ENCODE results near the gene TRIM22.
"Not testable (repeated sequence)": the region's sequence is repeated elsewhere in the genome, so short reads cannot be mapped to it uniquely, and the experiment has no call there.

The TRIM22 gene, protein sequence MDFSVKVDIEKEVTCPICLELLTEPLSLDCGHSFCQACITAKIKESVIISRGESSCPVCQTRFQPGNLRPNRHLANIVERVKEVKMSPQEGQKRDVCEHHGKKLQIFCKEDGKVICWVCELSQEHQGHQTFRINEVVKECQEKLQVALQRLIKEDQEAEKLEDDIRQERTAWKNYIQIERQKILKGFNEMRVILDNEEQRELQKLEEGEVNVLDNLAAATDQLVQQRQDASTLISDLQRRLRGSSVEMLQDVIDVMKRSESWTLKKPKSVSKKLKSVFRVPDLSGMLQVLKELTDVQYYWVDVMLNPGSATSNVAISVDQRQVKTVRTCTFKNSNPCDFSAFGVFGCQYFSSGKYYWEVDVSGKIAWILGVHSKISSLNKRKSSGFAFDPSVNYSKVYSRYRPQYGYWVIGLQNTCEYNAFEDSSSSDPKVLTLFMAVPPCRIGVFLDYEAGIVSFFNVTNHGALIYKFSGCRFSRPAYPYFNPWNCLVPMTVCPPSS

DNA sequence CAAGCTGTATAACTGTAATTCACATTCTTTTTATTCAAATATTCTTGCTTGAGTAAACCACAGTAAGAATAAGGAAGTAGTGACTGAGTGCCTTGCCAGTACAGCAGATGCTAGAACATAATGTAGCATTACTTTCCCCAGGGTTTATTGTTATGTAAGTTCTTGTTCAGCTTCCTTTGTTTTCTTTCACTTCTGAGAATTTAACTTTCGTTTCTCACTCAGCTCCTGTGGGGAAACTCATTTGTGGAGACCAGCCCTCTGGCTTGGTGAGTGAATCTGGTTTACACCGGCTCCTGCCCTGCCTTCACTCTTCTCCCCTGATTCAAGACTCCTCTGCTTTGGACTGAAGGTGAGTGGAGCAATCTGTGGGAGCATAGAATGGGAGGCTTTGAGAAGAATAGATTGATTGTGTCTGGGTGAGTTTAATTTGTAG lies at the start of gene TRIM22:
TRIM22 (plus strand) TSS at position 240 of the 433 bp plus-strand sequence. CDS start 6,443 bp downstream, outside the sequence.
- DNase-seq: no peak

DNA sequence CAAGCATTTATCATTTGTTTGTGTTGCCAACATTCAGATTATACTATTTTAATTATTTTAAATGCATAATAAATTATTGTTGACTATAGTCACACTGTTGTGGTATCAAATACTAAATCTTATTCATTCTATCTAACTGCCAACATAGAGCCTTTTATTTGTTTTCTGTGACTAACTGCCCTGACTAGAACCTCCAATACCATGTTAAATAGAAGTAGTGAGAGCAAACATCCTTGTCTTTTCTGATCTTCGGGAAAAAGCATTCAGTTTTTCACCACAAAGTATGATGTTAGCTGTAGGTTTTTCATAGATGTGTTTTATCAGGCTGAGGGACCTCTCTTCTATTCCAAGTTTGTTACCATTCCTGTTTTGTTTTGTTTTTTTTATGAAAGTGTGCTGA lies 49.6 kb upstream of the TRIM22 start:
- DNase-seq: no peak

DNA sequence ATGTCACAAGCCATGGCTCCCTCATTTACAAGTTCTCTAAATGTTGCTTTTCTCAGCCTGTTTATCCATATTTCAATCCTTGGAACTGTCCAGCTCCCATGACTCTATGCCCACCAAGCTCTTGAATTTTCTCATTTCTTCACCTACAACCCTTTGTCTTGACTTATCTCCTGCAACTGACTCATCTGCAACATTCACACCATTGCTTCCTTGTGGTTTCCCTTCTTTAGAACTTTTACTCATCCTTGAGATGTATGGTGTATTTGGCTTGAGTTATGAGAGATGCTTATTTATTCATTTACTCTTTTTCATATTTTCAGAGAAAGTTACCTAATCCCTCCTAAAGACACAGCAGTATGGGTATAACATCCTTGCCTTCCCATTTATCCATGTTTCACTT lies 46.0 kb upstream of the TRIM22 start:
- DNase-seq: no peak

DNA sequence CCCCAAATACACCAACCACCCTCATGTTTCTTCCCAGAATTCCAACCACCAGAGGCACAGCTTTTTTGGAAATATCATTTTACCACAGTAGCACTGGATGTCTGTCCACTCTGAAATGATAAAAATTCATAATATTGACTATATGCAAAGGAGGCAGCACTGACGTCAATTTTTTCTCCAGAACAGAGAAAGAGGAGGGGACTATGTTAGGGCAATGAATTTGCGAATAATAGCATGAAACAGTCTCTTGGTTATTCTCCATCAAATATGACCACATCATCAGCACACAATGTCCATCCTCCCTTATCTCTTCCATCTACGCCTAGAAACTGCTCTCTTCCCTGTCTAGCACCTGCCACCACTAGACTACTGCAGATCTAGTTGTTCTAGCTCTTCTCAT lies 43.5 kb upstream of the TRIM22 start:
- no peak for DNase-seq

DNA sequence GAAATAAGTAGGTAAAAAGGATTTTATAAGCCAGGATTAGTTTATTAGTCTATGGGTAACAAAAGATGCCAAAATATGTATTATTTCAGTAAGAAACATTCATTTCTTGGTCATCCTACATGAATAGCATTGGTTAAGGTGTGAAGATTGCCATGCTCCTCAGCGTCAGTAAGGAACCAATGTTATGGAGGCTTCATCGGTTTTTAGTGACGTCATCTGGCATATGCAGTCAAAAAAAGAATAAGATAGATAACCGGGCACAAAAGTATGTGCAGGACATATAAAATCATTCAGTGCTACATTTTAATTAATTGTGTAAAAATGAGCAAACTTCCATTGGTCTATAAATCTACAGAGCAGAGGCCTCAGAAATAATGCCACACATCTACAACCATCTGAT lies 34.1 kb upstream of the TRIM22 start:
- DNase-seq: no peak

DNA sequence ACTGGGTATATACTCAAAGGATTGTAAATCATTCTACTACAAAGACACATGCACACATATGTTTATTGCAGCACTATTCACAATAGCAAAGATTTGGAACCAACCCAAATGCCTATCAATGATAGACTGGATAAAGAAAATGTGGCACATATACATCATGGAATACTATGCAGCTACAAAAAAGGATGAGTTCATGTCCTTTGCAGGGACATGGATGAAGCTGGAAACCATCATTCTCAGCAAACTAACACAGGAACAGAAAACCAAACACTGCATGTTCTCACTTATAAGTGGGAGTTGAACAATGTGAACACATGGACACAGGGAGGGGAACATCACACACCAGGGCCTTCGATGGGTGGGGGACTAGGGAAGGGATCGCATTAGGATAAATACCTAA lies 32.6 kb upstream of the TRIM22 start:
- not testable (repeated sequence) for DNase-seq

DNA sequence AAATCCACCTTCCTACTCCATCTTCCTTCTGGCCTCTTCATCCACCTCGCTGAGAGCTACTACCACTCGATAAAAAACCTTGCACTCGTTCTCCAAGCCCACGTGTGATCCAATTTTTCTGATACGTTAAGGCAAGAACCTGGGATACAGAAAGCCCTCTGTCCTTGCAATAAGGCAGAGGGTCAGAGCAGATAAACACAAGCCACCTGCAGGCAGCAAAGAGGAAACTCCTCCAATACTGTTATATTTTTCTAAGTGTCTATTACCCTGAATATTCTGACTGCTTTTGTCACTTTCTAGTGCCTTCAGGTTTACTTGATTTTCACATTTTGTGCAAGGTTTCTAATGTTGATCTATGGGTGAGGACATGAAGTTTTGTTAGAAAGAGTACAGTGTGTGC lies 31.3 kb upstream of the TRIM22 start:
- no peak for DNase-seq

DNA sequence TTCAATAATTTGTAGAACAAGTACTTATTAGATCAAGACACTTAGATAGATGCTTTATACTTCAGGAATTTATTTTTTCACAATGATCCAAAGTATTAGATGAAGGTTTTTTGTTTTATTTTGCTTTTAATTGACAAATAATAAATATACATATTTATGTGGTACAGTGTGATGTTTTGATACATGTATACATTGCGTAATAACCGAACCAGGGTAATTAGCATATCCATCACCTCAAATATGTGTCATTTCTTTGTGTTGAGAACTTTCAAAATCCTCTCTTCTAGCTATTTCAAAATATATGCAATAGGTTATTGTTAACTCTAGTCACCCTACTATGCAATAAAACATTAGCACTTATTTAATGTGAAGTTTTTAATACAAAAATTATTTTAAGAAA lies 26.1 kb upstream of the TRIM22 start:
- DNase-seq: no peak

DNA sequence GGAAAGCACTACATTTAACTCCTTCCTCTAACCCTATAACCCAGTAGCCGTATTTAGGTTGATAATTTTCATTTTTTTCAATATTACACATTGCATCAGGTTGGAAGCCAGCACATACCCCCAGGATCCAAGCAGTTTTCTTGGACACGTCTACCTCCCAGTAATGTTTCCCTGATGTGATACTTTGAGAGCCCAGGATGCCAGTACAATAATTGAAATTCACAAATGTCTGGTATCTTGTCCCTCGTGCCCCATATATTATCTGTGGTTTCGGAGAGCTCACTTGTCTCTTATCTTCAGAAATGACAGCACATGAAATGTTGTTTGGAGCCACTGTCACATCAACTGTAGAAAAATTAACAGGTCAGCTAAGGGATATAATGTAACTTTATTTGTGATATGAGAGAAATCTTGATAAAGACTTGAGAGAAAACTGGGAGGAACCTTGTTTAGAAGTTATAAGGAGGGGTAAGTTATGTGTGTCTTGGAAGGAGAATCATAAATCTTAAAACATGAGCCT lies 24.5 kb upstream of the TRIM22 start:
- DNase-seq: no peak

DNA sequence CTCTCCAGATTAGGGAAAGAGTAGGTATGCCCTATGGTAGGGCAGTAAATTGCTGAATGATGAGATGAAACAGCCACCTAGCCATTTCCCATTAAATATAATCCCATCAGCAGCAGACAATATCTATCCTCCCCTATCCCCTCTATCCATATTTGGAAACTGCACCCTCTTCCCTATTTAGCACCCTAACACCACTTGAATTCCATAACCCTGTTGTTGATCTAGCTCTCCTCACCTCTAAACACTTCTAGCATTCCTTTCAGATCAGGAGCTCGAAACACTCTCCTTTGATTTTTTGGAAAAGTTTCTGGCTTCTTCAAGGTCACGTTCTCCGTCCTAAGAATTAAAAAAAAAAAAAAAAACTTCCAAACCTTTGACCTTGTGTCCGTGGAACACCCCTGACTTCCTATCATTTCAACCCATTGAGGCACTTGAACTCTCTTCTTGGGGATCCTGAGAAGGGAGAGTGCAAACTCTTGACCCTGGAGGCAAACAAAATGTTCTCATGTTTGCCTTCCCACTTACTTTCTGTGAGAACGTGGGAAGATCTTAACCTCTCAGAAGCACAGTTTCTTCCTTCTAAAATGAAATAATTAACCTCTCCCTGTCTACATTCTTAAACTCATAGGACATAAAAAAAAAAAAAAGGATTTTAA lies 23.7 kb upstream of the TRIM22 start:
- no peak for DNase-seq

DNA sequence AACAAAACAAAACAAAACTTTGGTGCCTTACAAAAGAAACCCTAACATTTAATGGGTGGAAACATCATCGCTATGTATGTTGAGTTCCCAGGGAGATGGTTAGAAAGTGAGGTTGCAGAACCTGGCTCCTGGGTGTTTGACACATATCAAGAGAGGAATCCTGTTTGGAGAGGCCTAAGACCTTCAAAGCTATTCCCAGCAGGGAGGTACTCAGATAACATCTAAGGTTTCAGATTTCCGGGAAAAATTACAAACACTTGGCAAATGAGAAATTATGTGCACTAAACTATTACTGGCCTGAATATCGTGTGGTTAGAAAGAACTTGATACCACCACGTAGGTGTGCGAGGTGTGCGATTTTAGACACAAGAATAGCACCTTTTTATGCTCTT lies 23.2 kb upstream of the TRIM22 start:
- DNase-seq: no peak

DNA sequence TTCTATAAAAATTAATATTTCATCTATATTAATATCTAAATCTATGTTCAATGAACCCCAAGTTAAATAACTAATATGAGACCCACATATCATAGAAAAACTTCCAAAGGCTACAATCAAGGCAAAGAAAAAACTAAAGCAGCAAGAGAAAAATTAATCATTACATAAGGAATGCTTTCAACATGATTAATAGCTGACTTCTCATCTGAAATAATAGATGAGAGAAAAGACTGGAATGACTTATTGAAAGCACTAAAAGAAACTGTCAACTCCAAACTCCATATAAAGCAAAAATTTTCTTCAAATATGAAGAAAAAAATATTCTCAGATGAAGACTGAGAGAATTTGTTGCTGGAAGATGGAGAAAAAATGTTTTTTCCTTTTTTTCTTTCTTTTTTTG lies 17.8 kb upstream of the TRIM22 start:
- DNase-seq: no peak

DNA sequence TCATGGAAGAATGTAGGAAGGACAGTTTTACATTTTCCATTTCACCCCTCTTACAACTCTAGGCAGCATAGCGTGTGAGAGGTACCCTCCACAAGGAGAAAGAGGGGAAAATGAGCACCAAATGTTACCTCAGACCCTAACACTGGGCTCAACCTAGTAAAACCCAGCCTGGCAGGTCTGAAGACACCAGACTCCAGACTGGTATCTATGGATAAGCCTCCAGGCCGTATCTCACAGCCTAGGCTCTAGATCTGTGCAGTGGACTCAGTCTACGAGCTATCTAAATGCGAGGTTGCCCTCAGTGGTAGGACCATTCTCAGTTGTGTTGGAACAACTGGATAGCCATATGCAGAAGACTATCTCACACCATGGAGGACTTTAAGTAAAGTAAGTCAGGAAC lies 15.2 kb upstream of the TRIM22 start:
- DNase-seq: no peak

DNA sequence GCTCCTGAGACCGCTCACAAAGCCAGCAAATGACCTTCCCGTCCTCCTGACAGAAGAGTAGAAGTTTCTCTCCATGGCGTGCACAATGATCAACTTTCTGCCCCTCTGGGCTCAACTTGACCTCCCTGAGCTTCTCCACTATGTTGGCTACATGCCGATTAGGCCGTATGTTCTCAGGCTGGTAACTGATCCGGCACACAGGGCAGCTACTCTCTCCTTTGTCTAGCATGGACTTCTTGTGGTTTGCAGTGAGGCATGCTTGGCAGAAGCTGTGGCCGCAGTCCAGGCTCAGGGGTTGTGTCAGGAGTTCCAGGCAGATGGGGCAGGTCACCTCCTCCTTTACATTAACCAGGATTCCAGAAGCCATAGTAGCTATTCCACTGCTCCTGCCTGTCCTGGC lies 9.8 kb upstream of the TRIM22 start:
- DNase-seq: no peak

DNA sequence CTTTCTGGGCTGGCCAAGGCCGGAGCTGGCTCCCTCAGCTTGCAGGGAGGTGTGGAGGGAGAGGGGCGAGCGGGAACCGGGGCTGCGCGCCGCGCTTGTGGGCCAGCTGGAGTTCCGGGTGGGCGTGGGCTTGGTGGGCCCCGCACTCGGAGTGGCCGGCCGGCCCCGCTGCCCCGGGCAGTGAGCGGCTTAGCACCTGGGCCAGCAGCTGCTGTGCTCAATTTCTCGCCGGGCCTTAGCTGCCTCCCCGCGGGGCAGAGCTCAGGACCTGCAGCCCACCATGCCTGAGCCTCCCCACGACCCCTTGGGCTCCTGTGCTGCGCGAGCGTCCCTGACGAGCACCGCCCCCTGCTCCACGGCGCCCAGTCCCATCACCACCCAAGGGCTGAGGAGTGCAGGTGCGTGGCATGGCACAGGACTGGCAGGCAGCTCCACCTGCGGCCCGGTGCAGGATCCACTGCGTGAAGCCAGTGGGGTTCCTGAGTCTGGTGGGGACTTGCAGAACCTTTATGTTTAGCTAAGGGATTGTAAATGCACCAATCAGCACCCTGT lies 6.6 kb upstream of the TRIM22 start:
- not testable (repeated sequence) for DNase-seq

DNA sequence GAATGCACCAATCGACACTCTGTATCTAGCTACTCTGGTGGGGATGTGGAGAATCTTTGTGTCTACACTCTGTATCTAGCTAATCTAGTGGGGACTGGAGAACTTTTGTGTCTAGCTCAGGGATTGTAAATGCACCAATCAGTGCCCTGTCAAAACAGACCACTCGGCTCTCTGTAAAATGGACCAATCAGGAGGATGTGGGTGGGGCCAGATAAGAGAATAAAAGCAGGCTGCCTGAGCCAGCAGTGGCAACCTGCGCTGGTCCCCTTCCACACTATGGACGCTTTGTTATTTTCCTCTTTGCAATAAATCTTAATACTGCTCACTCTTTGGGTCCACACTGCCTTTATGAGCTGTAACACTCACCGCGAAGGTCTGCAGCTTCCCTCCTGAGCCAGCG lies 6.0 kb upstream of the TRIM22 start:
- not testable (repeated sequence) for DNase-seq

DNA sequence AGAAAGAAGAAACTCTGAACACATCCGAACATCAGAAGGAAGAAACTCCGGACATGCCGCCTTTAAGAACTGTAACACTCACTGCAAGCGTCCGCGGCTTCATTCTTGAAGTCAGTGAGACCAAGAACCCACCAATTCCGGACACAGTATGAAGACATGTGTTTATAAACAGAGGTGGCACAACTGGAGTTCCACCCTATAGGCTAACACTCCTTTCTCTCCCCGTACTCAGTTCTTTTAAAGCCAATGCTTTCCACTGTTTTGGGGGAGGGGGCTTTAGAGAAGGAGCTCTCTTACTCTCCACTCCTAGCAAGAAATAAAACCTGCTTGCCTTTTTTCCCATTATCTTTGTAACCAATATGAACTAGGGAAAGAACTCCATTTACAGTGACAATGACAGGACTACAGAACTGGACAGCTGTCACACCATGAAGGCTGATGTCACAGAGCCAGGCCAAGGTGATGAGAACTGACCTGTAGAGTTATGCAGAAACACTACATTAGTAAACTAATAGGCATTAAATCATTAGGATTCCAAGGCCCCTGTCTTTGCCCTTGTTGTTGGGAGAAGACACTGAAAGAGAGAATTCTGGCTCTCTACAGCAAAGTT lies 5.4 kb upstream of the TRIM22 start:
- DNase-seq: no peak

DNA sequence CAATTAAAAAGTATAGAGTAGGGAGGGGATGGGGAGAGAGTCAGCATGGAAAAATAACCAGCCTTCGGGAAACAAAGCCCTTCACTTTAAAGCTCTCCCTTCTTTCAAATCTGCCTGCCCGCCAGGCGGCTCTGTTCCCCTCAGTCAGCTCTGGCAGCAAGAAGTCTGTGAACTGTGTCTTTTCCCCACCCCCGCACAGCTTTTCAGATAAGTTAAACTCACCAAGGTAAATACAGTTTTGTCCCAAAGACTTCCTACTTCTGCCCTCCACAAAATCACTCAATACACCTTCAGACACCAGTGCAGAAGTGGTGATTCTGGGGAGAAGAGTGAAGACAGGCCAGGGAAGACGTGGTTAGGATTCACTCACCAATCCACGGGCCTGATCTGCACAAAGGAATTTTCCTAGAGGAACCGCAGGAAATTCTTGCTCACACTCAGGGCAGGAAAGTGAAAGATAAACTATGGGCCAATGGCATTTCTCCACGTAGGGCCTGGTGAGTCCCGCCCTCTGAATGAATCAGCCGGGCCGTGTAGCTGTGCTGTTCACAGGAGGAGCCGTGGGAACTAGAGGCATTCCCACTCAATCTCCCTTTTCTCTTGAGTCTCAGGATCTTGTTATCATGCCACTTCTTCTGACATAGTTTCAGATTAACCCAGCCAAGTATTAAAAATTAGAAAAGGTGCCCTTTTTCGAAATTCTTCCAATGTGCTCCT lies 4.8 kb upstream of the TRIM22 start, which contains the start of gene TRIM5:
TRIM5 (minus strand) TSS at position 429 of the 717 bp plus-strand sequence. CDS start 4,897 bp downstream, outside the sequence.
- DNase-seq: peak; percentile 97

DNA sequence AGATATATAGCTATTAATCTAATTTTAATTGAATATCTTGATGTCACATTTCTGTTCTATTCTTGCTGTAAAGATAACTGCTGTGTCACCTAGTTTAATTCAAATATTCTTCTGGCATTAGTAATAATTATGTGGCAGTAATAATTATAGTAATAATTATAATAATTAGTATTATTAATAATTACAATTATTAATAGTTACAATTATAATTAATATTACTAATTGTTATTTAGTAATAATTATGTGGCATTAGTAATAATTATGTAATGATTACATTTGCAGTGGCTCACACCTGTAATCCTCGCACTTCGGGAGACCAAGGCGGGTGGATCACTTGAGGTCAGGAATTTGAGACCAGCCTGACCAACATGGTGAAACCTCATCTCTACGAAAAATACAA lies 3.2 kb upstream of the TRIM22 start:
- DNase-seq: no peak

DNA sequence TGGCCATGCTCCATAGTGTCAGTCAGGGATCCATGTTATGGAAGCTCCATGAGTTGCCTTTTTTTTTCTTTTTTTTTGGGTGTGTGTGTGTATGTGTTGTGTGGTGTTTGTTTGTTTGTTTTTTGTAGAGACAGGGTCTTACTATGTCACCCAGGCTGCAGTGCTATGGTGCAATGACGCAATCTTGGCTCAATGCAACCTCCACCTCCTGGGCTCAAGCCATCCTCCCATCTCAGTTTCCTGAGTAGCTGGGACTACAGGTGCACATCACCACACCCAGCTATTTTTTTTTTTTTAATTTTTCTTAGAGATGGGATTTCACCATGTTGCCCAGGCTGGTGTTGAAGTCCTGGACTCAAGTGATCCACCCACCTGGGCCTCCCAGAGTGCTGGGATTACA lies 1.1 kb upstream of the TRIM22 start:
- DNase-seq: no peak

DNA sequence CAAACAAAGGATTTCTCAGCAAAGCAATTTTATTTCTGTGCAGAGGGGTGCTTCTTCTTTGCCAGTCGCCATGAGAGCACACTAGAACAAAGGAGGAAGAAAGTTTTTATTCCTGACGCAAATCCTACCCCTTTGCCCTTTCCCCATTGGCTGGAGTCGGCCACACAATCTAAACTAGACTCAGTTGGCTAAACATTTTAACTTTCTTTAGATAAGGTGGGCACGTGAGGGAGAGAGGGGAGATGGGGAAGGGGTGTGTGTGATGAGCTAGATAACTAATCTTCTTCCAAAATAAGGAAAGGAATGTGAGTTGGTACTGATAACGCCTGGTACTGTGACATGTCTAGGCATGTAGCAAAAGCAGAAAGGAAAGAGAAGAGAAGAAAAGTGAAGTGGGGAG lies 626 bp downstream of the TRIM22 start:
- DNase-seq: no peak

DNA sequence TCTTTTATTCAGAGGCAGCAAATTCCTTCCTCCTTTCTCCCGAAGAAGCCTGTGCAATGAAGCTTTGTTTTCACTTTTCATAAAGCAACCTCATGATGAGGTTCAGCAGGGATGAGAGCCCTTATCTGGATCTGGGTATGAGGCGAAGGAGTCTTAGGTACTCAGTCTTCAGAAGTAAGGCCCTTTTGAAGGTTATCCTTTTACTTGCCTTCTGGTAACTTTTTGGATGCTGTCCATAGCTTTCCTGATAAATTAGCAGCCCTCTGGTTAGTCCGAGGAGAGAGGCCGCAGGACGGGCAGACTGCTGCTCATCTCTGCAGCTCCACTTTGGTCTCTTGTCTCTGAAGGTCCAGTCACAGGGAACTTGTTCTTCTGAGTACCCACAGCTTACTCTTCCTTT lies 1.1 kb downstream of the TRIM22 start:
- DNase-seq: no peak
